GM23338 (cell line): ENCODE results near the gene RPL13. TPM values are rescaled to one million over a fixed set of nuclear protein-coding genes. Genes with fewer than 3 reads are reported as not detected.

Experiments
- ATAC-seq: fragments of 200-7000 bp; cut with Tn5 transposase; 3 replicates; pipeline ENCODE4 v1.9.1; 2020
- DNase-seq: peaks from one replicate; pipeline ENCODE4 v3.0.0-alpha.2; 2015; ENCODE audit warnings: low spot score
- H2AFZ ChIP-seq: fragments of 200-600 bp; sonication (generic); 2 replicates; pipeline ENCODE4 v1.8.0; 2016; ENCODE audit warnings: antibody characterized with exemption, mild to moderate bottlenecking, moderate library complexity
- H3F3A ChIP-seq: fragments of 200-600 bp; sonication (generic); replicated peaks from 2 replicates; pipeline ENCODE4 v1.8.0; 2017; ENCODE audit warnings: antibody characterized with exemption, mixed run types, low read depth
- H3K27ac ChIP-seq: fragments of 200-600 bp; sonication (generic); 2 replicates; pipeline ENCODE4 v1.6.1; 2016; ENCODE audit warnings: low read depth
- H3K27me3 ChIP-seq: fragments of 200-600 bp; sonication (generic); 2 replicates; pipeline ENCODE4 v1.8.0; 2016; ENCODE audit warnings: mild to moderate bottlenecking, mixed run types, moderate library complexity; ENCODE audit not compliant: insufficient read depth
- H3K36me3 ChIP-seq: fragments of 200-600 bp; sonication (generic); 2 replicates; pipeline ENCODE4 v1.8.0; 2016; ENCODE audit warnings: mild to moderate bottlenecking; ENCODE audit not compliant: insufficient read depth
- H3K4me1 ChIP-seq: fragments of 200-600 bp; sonication (generic); 2 replicates; pipeline ENCODE4 v1.8.0; 2016; ENCODE audit warnings: mild to moderate bottlenecking, moderate library complexity; ENCODE audit not compliant: insufficient read depth
- H3K4me2 ChIP-seq: fragments of 200-600 bp; sonication (generic); 2 replicates; pipeline ENCODE4 v1.7.1; 2017; ENCODE audit warnings: mixed run types
- H3K4me3 ChIP-seq: fragments of 200-600 bp; sonication (generic); 2 replicates; pipeline ENCODE4 v1.6.1; 2016; ENCODE audit warnings: mixed run types
- H3K79me2 ChIP-seq: fragments of 200-600 bp; sonication (generic); replicated peaks from 2 replicates; pipeline ENCODE4 v1.8.0; 2017; ENCODE audit warnings: mild to moderate bottlenecking; ENCODE audit not compliant: insufficient read depth
- H3K9me2 ChIP-seq: fragments of 200-600 bp; sonication (generic); 2 replicates; pipeline ENCODE4 v1.8.0; 2017; ENCODE audit not compliant: insufficient read depth
- H4K20me1 ChIP-seq: fragments of 200-600 bp; sonication (generic); replicated peaks from 2 replicates; pipeline ENCODE4 v1.8.0; 2017; ENCODE audit warnings: mild to moderate bottlenecking; ENCODE audit not compliant: insufficient read depth
- H3K27ac Mint-ChIP-seq: 2 replicates; pipeline ENCODE4 v1.8.0; 2020; ENCODE audit warnings: inconsistent platforms, mild to moderate bottlenecking, moderate library complexity, mixed read lengths
- H3K27me3 Mint-ChIP-seq: 3 replicates; pipeline ENCODE4 v1.8.0; 2022; ENCODE audit warnings: low read depth, mild to moderate bottlenecking, moderate library complexity, mixed read lengths, inconsistent platforms; ENCODE audit not compliant: insufficient read depth, poor library complexity
- H3K36me3 Mint-ChIP-seq: 3 replicates; pipeline ENCODE4 v1.8.0; 2021; ENCODE audit warnings: low read depth, mild to moderate bottlenecking, inconsistent platforms, moderate library complexity, mixed read lengths
- H3K4me1 Mint-ChIP-seq: 3 replicates; pipeline ENCODE4 v1.8.0; 2020; ENCODE audit warnings: mild to moderate bottlenecking, inconsistent platforms, mixed read lengths
- H3K4me3 Mint-ChIP-seq: 3 replicates; pipeline ENCODE4 v1.8.0; 2021; ENCODE audit warnings: moderate library complexity, mild to moderate bottlenecking, inconsistent platforms, mixed read lengths
- H3K9me3 Mint-ChIP-seq: 3 replicates; pipeline ENCODE4 v1.8.0; 2020; ENCODE audit warnings: moderate library complexity, mild to moderate bottlenecking, inconsistent platforms, mixed read lengths
- CREB1 ChIP-seq: fragments of 250-450 bp; sonication (Bioruptor Pico); IDR thresholded peaks from 2 replicates; pipeline ENCODE4 v1.5.0; 2020; ENCODE audit warnings: low read depth, mild to moderate bottlenecking, moderate library complexity
- ETS1 ChIP-seq: IDR thresholded peaks from 2 replicates; pipeline ENCODE4 v1.6.1; 2016; ENCODE audit warnings: antibody characterized with exemption
- EZH2phosphoT487 ChIP-seq: fragments of 200-600 bp; sonication (generic); IDR thresholded peaks from one replicate; pipeline ENCODE4 v1.8.1; 2018; ENCODE audit warnings: antibody characterized with exemption; ENCODE audit not compliant: unreplicated experiment
- NANOG ChIP-seq: IDR thresholded peaks from 2 replicates; pipeline ENCODE4 v1.6.1; 2016; ENCODE audit warnings: antibody characterized with exemption, borderline replicate concordance
- POLR2AphosphoS5 ChIP-seq: IDR thresholded peaks from 2 replicates; pipeline ENCODE4 v1.6.1; 2016; ENCODE audit warnings: antibody characterized with exemption, low read depth
- REST ChIP-seq: IDR thresholded peaks from one replicate; pipeline ENCODE4 v1.6.1; 2018; ENCODE audit warnings: antibody characterized with exemption; ENCODE audit not compliant: unreplicated experiment
- STAT1 ChIP-seq: IDR thresholded peaks from one replicate; pipeline ENCODE4 v1.6.1; 2016; ENCODE audit warnings: antibody characterized with exemption; ENCODE audit not compliant: unreplicated experiment
- ZNF331 ChIP-seq: fragments of 250-450 bp; sonication (Bioruptor Pico); IDR thresholded peaks from 2 replicates; pipeline ENCODE4 v1.5.0; 2020; ENCODE audit warnings: low read depth, mild to moderate bottlenecking, moderate library complexity
- polyA plus RNA-seq: library from polyadenylated mRNA; unstranded; fragments of >200 nt; fragmentation: Nextera tagmentation; extraction: Ambion mirVana; gene quantifications from 2 replicates; pipeline ENCODE4 v1.2.1, GENCODE V29; 2016
- total RNA-seq: library from RNA; depleted of rRNA; stranded (reverse); fragments of >200 nt; shearing (Covaris generic); gene quantifications from 2 replicates; pipeline ENCODE4 v1.2.3, GENCODE V29; 2014

Gene RPL13
- total and polyA plus RNA-seq, 2 experiments from 2014 or later, result 3,489 to 3,617 TPM

- TF ChIP-seq ZNF331 (CRISPR knock-in tag) (no peak), EZH2phosphoT487 (no peak), REST (no peak), NANOG (no peak), STAT1 (no peak), ETS1 (no peak), CREB1 (no peak), POLR2AphosphoS5 (no peak)
These were observed 12.2 kb downstream of the RPL13 start (continued) for GRCh38 chr16:89572485-89573205.

GRCh38 chr16:89573826-89574680, 13.6 kb downstream of the RPL13 start:
- peaks cover 5% of the 10 kb centered on the region; the same call in 1 of the 2 replicates for H3K4me1 ChIP-seq
- no peak overlapping the region for H3K27ac ChIP-seq
- no peaks in the 10 kb centered on the region for H4K20me1 ChIP-seq
- peaks cover 24% of the 10 kb centered on the region for H3K27me3 ChIP-seq
- peaks cover 8% of the 10 kb centered on the region for H3K36me3 Mint-ChIP-seq
- peaks cover 3% of the 10 kb centered on the region for H3K4me1 Mint-ChIP-seq
- H2AFZ ChIP-seq, result peak overlapping the region; percentile 87
- DNase-seq (no peak), ATAC-seq (peak; percentile 27)
- H3K79me2 ChIP-seq, result no peaks in the 10 kb centered on the region
- no peak overlapping the region for H3K27ac Mint-ChIP-seq
- H3K9me3 Mint-ChIP-seq, result no peaks in the 10 kb centered on the region
- peak overlapping the region; percentile 52 for H3K4me3 Mint-ChIP-seq
- peaks cover 24% of the 10 kb centered on the region for H3K27me3 Mint-ChIP-seq
- H3K9me2 ChIP-seq, result no peaks in the 10 kb centered on the region
- H3K4me3 ChIP-seq, result peak overlapping the region; percentile 78
- H3K4me2 ChIP-seq, result peak overlapping the region; percentile 91
- H3F3A ChIP-seq, result no peaks in the 10 kb centered on the region; the same call in 1 of the 2 replicates
- H3K36me3 ChIP-seq, result no peaks in the 10 kb centered on the region
- TF ChIP-seq REST, result no peak
- TF ChIP-seq STAT1, result no peak
- no peak for TF ChIP-seq CREB1
